H9 (cell line): Measurements from ENCODE around the gene RBM18. TPM values are rescaled to one million over a fixed set of nuclear protein-coding genes. Genes with fewer than 3 reads are reported as not detected.

ENCODE experiments used
- DNase-seq: peaks from one replicate; pipeline ENCODE4 v3.0.0-alpha.2; 2017
- H2AFZ ChIP-seq: one replicate; pipeline ENCODE4 v1.6.1; 2013; ENCODE audit warnings: mild to moderate bottlenecking, low read length, control low read depth, moderate library complexity
- H2AK5ac ChIP-seq: 2 replicates; pipeline ENCODE4 v1.6.1; 2013; ENCODE audit warnings: low read length, control low read depth, mixed read lengths; ENCODE audit not compliant: insufficient read length
- H2BK120ac ChIP-seq: one replicate; pipeline ENCODE4 v1.6.1; 2013; ENCODE audit warnings: low read depth, mild to moderate bottlenecking, low read length, control low read depth, inconsistent platforms; ENCODE audit not compliant: poor library complexity, severe bottlenecking
- H2BK12ac ChIP-seq: 2 replicates; pipeline ENCODE4 v1.6.1; 2013; ENCODE audit warnings: low read length, control low read depth, mixed read lengths, low read depth; ENCODE audit not compliant: insufficient read length
- H2BK15ac ChIP-seq: 2 replicates; pipeline ENCODE4 v1.6.1; 2013; ENCODE audit warnings: low read depth, low read length, control low read depth
- H2BK20ac ChIP-seq: one replicate; pipeline ENCODE4 v1.6.1; 2013; ENCODE audit warnings: low read depth, mild to moderate bottlenecking, low read length, control low read depth, inconsistent platforms; ENCODE audit not compliant: poor library complexity, severe bottlenecking
- H2BK5ac ChIP-seq: 2 replicates; pipeline ENCODE4 v1.6.1; 2013; ENCODE audit warnings: low read length, control low read depth, mixed read lengths; ENCODE audit not compliant: insufficient read length
- H3K14ac ChIP-seq: 2 replicates; pipeline ENCODE4 v1.6.1; 2013; ENCODE audit warnings: low read length, control low read depth; ENCODE audit not compliant: insufficient read depth
- H3K18ac ChIP-seq: 2 replicates; pipeline ENCODE4 v1.6.1; 2013; ENCODE audit warnings: low read depth, mild to moderate bottlenecking, mixed read lengths, low read length, control low read depth; ENCODE audit not compliant: insufficient read length
- H3K23ac ChIP-seq: 2 replicates; pipeline ENCODE4 v1.6.1; 2013; ENCODE audit warnings: low read length, control low read depth, mixed read lengths, low read depth; ENCODE audit not compliant: insufficient read length
- H3K23me2 ChIP-seq: 2 replicates; pipeline ENCODE4 v1.6.1; 2013; ENCODE audit warnings: low read depth, mild to moderate bottlenecking, mixed read lengths, low read length, control low read depth; ENCODE audit not compliant: insufficient read length, poor library complexity, severe bottlenecking
- H3K27ac ChIP-seq: 2 replicates; pipeline ENCODE4 v1.5.1; 2013; ENCODE audit warnings: low read length, control low read depth, mixed read lengths, low read depth; ENCODE audit not compliant: insufficient read length
- H3K27me3 ChIP-seq: 2 replicates; pipeline ENCODE4 v1.6.1; 2013; ENCODE audit warnings: low read length, control low read depth, inconsistent platforms; ENCODE audit not compliant: insufficient read depth
- H3K4ac ChIP-seq: 2 replicates; pipeline ENCODE4 v1.6.1; 2013; ENCODE audit warnings: low read depth, mild to moderate bottlenecking, control low read depth, inconsistent platforms, low read length, moderate library complexity
- H3K4me1 ChIP-seq: 2 replicates; pipeline ENCODE4 v1.6.1; 2013; ENCODE audit warnings: low read length, control low read depth, inconsistent platforms; ENCODE audit not compliant: insufficient read depth
- H3K4me2 ChIP-seq: 2 replicates; pipeline ENCODE4 v1.6.1; 2013; ENCODE audit warnings: low read length, control low read depth, mixed read lengths; ENCODE audit not compliant: insufficient read length, insufficient read depth
- H3K56ac ChIP-seq: 2 replicates; pipeline ENCODE4 v1.6.1; 2013; ENCODE audit warnings: low read depth, mild to moderate bottlenecking, mixed read lengths, low read length, control low read depth; ENCODE audit not compliant: insufficient read length
- H3K79me1 ChIP-seq: 2 replicates; pipeline ENCODE4 v1.6.1; 2013; ENCODE audit warnings: low read depth, mild to moderate bottlenecking, moderate library complexity, low read length, control low read depth, inconsistent platforms; ENCODE audit not compliant: insufficient read depth, poor library complexity, severe bottlenecking
- H3K79me2 ChIP-seq: 2 replicates; pipeline ENCODE4 v1.6.1; 2013; ENCODE audit warnings: low read length, control low read depth, inconsistent platforms; ENCODE audit not compliant: insufficient read depth
- H3K9ac ChIP-seq: 2 replicates; pipeline ENCODE4 v1.6.1; 2013; ENCODE audit warnings: low read length, control low read depth, mixed read lengths; ENCODE audit not compliant: insufficient read length; ENCODE audit errors: extremely low read depth
- H3K9me3 ChIP-seq: one replicate; pipeline ENCODE4 v1.6.1; 2013; ENCODE audit warnings: low read depth, low read length, inconsistent platforms; ENCODE audit not compliant: control insufficient read depth
- H3T11ph ChIP-seq: one replicate; pipeline ENCODE4 v1.6.1; 2013; ENCODE audit warnings: mild to moderate bottlenecking, low read length, control low read depth, inconsistent platforms
- H4K20me1 ChIP-seq: one replicate; pipeline ENCODE4 v1.6.1; 2013; ENCODE audit not compliant: control insufficient read depth, insufficient read length, insufficient read depth
- H4K5ac ChIP-seq: 2 replicates; pipeline ENCODE4 v1.6.1; 2013; ENCODE audit warnings: low read depth, mild to moderate bottlenecking, mixed read lengths, low read length, control low read depth; ENCODE audit not compliant: insufficient read length
- H4K8ac ChIP-seq: replicated peaks from 2 replicates; pipeline ENCODE4 v1.6.1; 2013; ENCODE audit warnings: low read length, control low read depth, mixed read lengths, low read depth; ENCODE audit not compliant: insufficient read length
- H4K91ac ChIP-seq: 2 replicates; pipeline ENCODE4 v1.6.1; 2013; ENCODE audit warnings: low read depth, mild to moderate bottlenecking, moderate library complexity, mixed read lengths, low read length, control low read depth; ENCODE audit not compliant: insufficient read length
- H3K27ac Mint-ChIP-seq, 3 experiments: 2 replicates in 2 of 3; 3 replicates in 1 of 3; pipeline ENCODE4 v1.8.0; 2020 to 2021; ENCODE audit warnings: mixed read lengths in 3 of 3, mild to moderate bottlenecking in 1 of 3, moderate library complexity in 1 of 3
- H3K27me3 Mint-ChIP-seq: 2 replicates; pipeline ENCODE4 v1.8.0; 2021; ENCODE audit warnings: low read depth, mild to moderate bottlenecking, moderate library complexity, mixed read lengths
- H3K36me3 Mint-ChIP-seq, 3 experiments: 2 replicates in 2 of 3; 3 replicates in 1 of 3; pipeline ENCODE4 v1.8.0; 2020 to 2021; ENCODE audit warnings: low read depth in 3 of 3, mixed read lengths in 3 of 3; ENCODE audit not compliant: insufficient read depth in 1 of 3
- H3K4me1 Mint-ChIP-seq, 2 experiments: 2 replicates each; pipeline ENCODE4 v1.8.0; 2020; ENCODE audit warnings: mixed read lengths in 2 of 2
- H3K4me3 Mint-ChIP-seq, 2 experiments: 2 replicates in 1 of 2; 3 replicates in 1 of 2; pipeline ENCODE4 v1.8.0; 2020 to 2021; ENCODE audit warnings: mild to moderate bottlenecking in 2 of 2, mixed read lengths in 2 of 2, moderate library complexity in 1 of 2
- H3K9me3 Mint-ChIP-seq, 2 experiments: 2 replicates in 1 of 2; 3 replicates in 1 of 2; pipeline ENCODE4 v1.8.0; 2020; ENCODE audit warnings: mild to moderate bottlenecking in 2 of 2, mixed read lengths in 2 of 2, moderate library complexity in 1 of 2
- CTCF ChIP-seq: fragments of 200-600 bp; sonication (generic); conservative IDR thresholded peaks from 3 replicates; pipeline ENCODE4 v1.8.0; 2021; ENCODE audit warnings: antibody characterized with exemption, mild to moderate bottlenecking
- WGBS: extraction: QIAGEN DNeasy Blood & Tissue Kit; methylation state at CpG from one replicate; pipeline ENCODE4 v1.1.7; 2013; ENCODE audit warnings: missing lambda C conversion rate, low lambda C conversion rate, mixed read lengths; ENCODE audit not compliant: insufficient read length; ENCODE audit errors: extremely low coverage; 5-methylcytosine and 5-hydroxymethylcytosine counted together
- total RNA-seq: library from RNA; stranded (reverse); gene quantifications from 2 replicates; pipeline ENCODE4 v1.2.1, GENCODE V29; 2021

Gene RBM18
- total RNA-seq, 1 experiment from 2014 or later: 18.9 TPM

GRCh38 chr9:122215663-122216062 lies 49.0 kb downstream of the RBM18 start:
- Histone ChIP-seq H3K4me2 (no peak overlapping the region), H3K18ac (no peak overlapping the region), H3K23me2 (peaks cover 20% of the 10 kb centered on the region), H2AFZ (no peak overlapping the region), H4K8ac (no peak overlapping the region), H3K27me3 (peaks cover 76% of the 10 kb centered on the region), H3K9me3 (no peaks in the 10 kb centered on the region), H3K9ac (no peak overlapping the region), H2BK12ac (no peak overlapping the region), H3K4ac (no peak overlapping the region), H4K5ac (no peak overlapping the region), H2BK5ac (no peak overlapping the region), H3K79me1 (no peaks in the 10 kb centered on the region), H4K91ac (no peak overlapping the region), H3K4me1 (peaks cover 4% of the 10 kb centered on the region; the same call in 1 of the 2 replicates), H3K27ac (no peak overlapping the region), H3K14ac (no peak overlapping the region), H4K20me1 (peaks cover 2% of the 10 kb centered on the region), H3K79me2 (no peaks in the 10 kb centered on the region), H3T11ph (no peak overlapping the region), H3K23ac (no peak overlapping the region), H3K56ac (no peak overlapping the region), H2AK5ac (no peak overlapping the region), H2BK20ac (no peak overlapping the region), H2BK120ac (no peak overlapping the region), H2BK15ac (no peak overlapping the region)
- H3K4me3 Mint-ChIP-seq: no peak overlapping the region
- H3K36me3 Mint-ChIP-seq: peaks cover 0 to 7% (median 0%) of the 10 kb centered on the region in 3 experiments; a peak in 2 of 7 replicates
- H3K9me3 Mint-ChIP-seq: peaks cover 3 to 6% of the 10 kb centered on the region in 2 experiments
- TF ChIP-seq CTCF: no peak
- no CpG with 5 or more reads among the region's 1 CpG for WGBS
- peaks cover 98% of the 10 kb centered on the region for H3K27me3 Mint-ChIP-seq
- no peak for DNase-seq
- no peak overlapping the region for H3K27ac Mint-ChIP-seq
- peaks cover 27 to 39% of the 10 kb centered on the region in 2 experiments for H3K4me1 Mint-ChIP-seq
